LNCaP clone FGC (cell line): ENCODE results near the gene NIPBL.
A peak's percentile ranks its signal among the peaks of the same experiment; 100 is the strongest.

Experiments
- DNase-seq: peaks from one replicate; pipeline ENCODE4 v3.0.0-alpha.2; 2011; ENCODE audit warnings: low read depth
- H3K4me3 ChIP-seq: 2 replicates; pipeline ENCODE4 v1.5.1; 2011; ENCODE audit warnings: mild to moderate bottlenecking, low read depth, low read length, control low read depth
- CTCF ChIP-seq: IDR thresholded peaks from 2 replicates; pipeline ENCODE4 v1.5.1; 2012; ENCODE audit warnings: mild to moderate bottlenecking; ENCODE audit not compliant: control insufficient read depth, insufficient read depth; ENCODE audit errors: extremely low read depth

The NIPBL gene

GRCh38 chr5:37043693-37044092, 167.1 kb downstream of the NIPBL start:
- peak; percentile 32 for DNase-seq
- TF ChIP-seq CTCF: peak; percentile 66
- H3K4me3 ChIP-seq: no peak overlapping the region

DNA sequence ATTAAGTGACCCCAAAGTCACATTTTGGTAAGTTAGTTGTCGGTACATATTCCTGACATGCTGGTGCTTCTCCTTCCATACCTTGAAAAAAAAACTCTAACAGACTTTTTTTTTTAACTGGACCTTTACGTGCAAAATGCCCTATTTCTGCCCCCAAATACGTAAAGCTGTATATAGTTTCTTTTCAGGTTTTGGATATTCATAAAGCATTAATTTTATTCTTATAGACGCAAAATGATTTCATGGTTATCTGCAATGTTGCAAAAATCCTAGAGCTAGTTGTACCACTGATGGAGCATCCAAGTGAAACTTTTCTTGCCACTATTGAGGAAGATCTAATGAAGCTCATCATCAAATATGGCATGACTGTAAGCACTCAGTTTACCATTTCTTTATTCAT, 167.6 kb downstream of the NIPBL start:
- TF ChIP-seq CTCF: no peak
- DNase-seq: no peak

DNA sequence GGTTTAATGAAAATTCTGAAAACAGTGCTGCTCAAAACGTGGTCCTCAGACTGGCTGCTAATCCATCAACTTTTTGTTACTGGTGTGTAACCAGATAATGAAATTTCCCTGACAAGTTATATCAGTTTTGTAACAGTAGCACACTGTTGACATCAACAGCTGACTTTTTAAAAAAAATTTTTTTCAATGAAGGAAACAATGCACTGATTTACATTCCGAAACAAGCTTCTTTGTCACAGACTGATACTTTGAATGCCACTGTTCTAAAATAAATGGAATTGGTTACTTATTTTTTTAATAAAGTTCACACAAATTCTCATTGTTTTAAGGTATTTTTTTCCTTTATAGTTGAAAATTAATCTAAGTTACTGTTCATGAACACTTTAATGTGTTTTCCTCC, 169.1 kb downstream of the NIPBL start:
- no peak for TF ChIP-seq CTCF
- no peak overlapping the region for H3K4me3 ChIP-seq
- no peak for DNase-seq

More for the DNA sequence above, 167.6 kb downstream of the NIPBL start:
- no peak overlapping the region for H3K4me3 ChIP-seq

DNA sequence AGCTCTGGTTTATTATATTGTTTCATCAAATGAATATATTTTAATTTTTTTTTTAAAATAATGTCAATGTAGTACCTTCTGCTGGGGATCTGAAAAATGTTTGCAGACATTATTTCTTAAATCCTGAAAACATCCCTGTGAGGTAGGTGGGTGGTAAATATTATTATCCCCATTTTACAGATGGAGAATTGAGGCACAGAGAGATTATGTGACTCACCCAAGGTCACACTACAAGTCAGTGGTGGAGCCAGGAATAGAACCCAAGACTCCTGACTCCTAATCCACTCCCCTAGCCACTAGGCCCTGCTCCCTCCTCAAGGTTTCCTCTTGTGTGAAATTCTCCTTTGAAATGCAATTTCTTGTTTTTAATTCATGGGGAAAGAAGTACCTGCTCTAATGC, 171.4 kb downstream of the NIPBL start:
- no peak for DNase-seq
- H3K4me3 ChIP-seq: no peak overlapping the region
- no peak for TF ChIP-seq CTCF

DNA sequence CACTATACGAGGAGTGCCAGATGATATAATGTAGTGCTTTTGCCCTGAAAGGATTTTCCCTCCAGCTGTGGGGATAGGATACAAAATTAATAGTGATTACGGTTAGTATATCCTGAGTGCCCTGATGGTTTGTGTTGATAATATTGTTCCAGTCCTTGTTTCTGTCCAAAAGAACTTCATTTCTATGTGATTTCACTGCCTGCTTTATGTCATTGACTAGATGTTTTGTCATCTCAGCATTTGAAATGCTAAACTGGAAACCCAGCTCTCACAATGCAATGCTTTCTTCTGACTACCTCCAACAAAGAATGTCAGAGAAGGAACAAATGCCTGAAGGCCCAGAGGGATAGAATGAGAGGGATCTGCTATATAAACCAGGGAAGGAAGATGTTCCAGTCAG, 177.8 kb downstream of the NIPBL start:
- TF ChIP-seq CTCF: no peak
- no peak overlapping the region for H3K4me3 ChIP-seq
- no peak for DNase-seq

DNA sequence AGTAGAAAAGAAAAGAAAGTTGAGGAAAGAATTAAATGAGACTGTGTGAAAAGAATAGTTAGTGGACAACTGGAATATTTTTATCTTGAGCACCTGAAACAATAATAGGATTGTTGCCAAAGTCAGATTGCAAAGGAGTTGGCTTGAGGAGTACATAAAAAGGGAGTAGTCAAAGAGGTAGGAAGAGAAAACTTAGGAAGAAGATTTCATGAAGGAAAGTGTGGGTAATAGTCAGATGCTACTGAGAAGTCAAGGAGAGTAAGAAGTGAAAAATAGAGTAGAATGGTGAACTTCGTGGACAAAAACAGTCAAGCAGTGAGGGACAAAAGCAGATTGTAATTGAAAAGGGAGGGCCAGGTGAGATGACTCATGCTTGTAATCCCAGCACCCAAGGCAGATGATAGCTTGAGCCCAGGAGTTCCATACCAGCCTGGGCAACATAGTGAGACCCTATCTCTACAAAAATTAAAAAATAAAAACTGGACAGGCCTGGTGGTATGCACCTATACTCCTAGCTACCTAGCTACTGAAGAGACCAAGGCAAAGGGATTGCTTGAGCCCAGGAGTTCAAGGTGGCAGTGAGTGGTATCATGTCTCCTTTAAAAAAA, 178.9 kb downstream of the NIPBL start:
- no peak overlapping the region for H3K4me3 ChIP-seq
- no peak for TF ChIP-seq CTCF
- DNase-seq: no peak

- TF ChIP-seq CTCF: no peak
- no peak for DNase-seq
- no peak overlapping the region for H3K4me3 ChIP-seq
These were observed 180.2 kb downstream of the NIPBL start for GRCh38 chr5:37056762-37057161.
